ENCODE results near the gene TSPEAR. TPM values are rescaled to one million over a fixed set of nuclear protein-coding genes. Genes with fewer than 3 reads are reported as not detected.
A peak's percentile ranks its signal among the peaks of the same experiment; 100 is the strongest.

TSPEAR gene
- total RNA-seq, 1 experiment from 2014 or later = 2.1 TPM

DNA sequence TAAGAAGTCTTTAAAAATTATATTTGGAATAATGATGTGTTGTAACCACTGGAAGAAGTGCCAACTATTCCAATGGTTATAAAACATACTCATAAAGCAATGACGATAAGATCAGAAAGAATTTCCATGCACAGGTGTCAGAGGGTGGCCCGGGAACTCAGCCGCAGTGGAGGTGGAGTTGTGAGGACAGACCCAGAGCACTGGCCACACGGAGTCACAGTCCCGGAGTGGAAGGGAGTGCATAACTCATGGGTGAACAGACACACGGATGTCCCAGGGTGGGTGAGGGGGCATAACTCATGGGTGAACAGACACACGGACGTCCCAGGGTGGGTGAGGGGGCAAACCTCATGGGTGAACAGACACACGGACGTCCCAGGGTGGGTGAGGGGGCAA is 135.3 kb downstream of the TSPEAR start (continued):
- TF ChIP-seq, protein P1, sequence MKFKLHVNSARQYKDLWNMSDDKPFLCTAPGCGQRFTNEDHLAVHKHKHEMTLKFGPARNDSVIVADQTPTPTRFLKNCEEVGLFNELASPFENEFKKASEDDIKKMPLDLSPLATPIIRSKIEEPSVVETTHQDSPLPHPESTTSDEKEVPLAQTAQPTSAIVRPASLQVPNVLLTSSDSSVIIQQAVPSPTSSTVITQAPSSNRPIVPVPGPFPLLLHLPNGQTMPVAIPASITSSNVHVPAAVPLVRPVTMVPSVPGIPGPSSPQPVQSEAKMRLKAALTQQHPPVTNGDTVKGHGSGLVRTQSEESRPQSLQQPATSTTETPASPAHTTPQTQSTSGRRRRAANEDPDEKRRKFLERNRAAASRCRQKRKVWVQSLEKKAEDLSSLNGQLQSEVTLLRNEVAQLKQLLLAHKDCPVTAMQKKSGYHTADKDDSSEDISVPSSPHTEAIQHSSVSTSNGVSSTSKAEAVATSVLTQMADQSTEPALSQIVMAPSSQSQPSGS (CRISPR knock-in tag; IDR thresholded peaks at IDR 0.05; ENCODE audit: borderline replicate concordance, low read depth) = no peak
- TF ChIP-seq AR (CRISPR knock-in tag; IDR thresholded peaks at IDR 0.05) (no peak), GABPB1 (CRISPR knock-in tag; IDR thresholded peaks at IDR 0.05) (no peak), EMX1 (CRISPR knock-in tag; IDR thresholded peaks at IDR 0.05) (no peak), TCF7 (CRISPR knock-in tag; IDR thresholded peaks at IDR 0.05; ENCODE audit: low read depth) (no peak), MLX (CRISPR knock-in tag; IDR thresholded peaks at IDR 0.05) (no peak), TEAD4 (CRISPR knock-in tag; IDR thresholded peaks at IDR 0.05) (no peak)
- TF ChIP-seq, protein P2, sequence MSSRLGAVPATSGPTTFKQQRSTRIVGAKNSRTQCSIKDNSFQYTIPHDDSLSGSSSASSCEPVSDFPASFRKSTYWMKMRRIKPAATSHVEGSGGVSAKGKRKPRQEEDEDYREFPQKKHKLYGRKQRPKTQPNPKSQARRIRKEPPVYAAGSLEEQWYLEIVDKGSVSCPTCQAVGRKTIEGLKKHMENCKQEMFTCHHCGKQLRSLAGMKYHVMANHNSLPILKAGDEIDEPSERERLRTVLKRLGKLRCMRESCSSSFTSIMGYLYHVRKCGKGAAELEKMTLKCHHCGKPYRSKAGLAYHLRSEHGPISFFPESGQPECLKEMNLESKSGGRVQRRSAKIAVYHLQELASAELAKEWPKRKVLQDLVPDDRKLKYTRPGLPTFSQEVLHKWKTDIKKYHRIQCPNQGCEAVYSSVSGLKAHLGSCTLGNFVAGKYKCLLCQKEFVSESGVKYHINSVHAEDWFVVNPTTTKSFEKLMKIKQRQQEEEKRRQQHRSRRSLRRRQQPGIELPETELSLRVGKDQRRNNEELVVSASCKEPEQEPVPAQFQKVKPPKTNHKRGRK (CRISPR knock-in tag; IDR thresholded peaks at IDR 0.05; ENCODE audit: borderline replicate concordance) = no peak

DNA sequence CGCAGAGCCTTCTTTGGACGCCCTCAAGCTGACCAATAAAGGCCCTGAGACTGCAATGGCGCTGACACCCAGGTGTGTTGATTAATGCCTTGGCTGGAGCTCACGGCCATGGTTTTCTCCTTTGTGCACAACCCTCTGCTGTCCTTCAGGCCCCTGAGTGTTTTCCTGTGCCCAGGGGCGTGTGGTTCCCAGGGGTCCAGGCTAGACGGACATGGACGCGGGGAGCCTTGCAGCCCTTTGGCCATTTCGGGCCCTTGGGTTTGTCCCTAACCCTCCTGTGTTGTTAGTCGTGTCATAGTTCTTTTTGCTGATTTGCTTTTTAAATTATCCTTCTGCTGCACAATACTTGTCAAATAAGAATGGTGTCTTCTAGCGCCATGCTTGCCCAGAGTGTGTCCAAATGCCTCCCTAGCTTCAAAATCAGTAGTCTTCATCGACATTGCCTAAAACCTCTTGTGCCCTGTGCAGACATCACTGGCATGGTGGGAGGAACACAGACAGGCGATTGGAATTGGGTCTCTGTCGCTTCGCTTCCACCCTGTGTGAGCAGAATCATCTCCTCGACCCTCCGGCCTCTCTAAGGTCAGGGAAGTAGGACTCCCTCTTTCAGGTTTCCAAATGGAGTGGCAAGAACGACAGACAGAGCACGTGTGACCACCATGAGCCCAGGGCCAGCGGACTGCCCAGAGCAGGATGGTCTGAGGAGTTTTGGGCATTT is 135.9 kb downstream of the TSPEAR start:
- Mint-ChIP-seq H3K27ac (0 out of 2 replicates have a peak overlapping the region, but pooled peaks have one; percentile 11), H3K4me3 (no peak overlapping the region), H3K36me3 (peaks cover 29% of the 10 kb centered on the region), H3K27me3 (ENCODE audit: low read depth) (peaks cover 6% of the 10 kb centered on the region), H3K9me3 (peaks cover 37% of the 10 kb centered on the region), H3K4me1 (peaks cover 16% of the 10 kb centered on the region)
- no peak for DNase-seq (ENCODE audit: low spot score)
- CTCF ChIA-PET = interaction anchor here (0.7 to 2.1 kb wide), 5 partner anchors 65 to 218 kb away, joined by 3 to 8 read pairs (median 5); no protein-coding TSS in a partner anchor
- POLR2A ChIA-PET = no interaction called here
- no peak for ATAC-seq
- TF ChIP-seq ZNF121 (CRISPR knock-in tag; IDR thresholded peaks at IDR 0.05) = no peak
- TF ChIP-seq, protein P3, sequence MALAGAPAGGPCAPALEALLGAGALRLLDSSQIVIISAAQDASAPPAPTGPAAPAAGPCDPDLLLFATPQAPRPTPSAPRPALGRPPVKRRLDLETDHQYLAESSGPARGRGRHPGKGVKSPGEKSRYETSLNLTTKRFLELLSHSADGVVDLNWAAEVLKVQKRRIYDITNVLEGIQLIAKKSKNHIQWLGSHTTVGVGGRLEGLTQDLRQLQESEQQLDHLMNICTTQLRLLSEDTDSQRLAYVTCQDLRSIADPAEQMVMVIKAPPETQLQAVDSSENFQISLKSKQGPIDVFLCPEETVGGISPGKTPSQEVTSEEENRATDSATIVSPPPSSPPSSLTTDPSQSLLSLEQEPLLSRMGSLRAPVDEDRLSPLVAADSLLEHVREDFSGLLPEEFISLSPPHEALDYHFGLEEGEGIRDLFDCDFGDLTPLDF (CRISPR knock-in tag; IDR thresholded peaks at IDR 0.05) = no peak
- no peak for TF ChIP-seq E2F5 (CRISPR knock-in tag; IDR thresholded peaks at IDR 0.05)
- no peak for TF ChIP-seq ZNF219 (CRISPR knock-in tag; IDR thresholded peaks at IDR 0.05; ENCODE audit: borderline replicate concordance)
- TF ChIP-seq, protein P4, sequence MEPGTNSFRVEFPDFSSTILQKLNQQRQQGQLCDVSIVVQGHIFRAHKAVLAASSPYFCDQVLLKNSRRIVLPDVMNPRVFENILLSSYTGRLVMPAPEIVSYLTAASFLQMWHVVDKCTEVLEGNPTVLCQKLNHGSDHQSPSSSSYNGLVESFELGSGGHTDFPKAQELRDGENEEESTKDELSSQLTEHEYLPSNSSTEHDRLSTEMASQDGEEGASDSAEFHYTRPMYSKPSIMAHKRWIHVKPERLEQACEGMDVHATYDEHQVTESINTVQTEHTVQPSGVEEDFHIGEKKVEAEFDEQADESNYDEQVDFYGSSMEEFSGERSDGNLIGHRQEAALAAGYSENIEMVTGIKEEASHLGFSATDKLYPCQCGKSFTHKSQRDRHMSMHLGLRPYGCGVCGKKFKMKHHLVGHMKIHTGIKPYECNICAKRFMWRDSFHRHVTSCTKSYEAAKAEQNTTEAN (CRISPR knock-in tag; IDR thresholded peaks at IDR 0.05) = no peak
- TF ChIP-seq MYBL2 (CRISPR knock-in tag; IDR thresholded peaks at IDR 0.05) = no peak
- no peak for TF ChIP-seq ZNF532 (CRISPR knock-in tag; IDR thresholded peaks at IDR 0.05; ENCODE audit: borderline replicate concordance)
- TF ChIP-seq HMGA2 (CRISPR knock-in tag; IDR thresholded peaks at IDR 0.05) = no peak
- no peak for TF ChIP-seq TP53 (CRISPR knock-in tag; IDR thresholded peaks at IDR 0.05)
- TF ChIP-seq ELF4 (CRISPR knock-in tag; IDR thresholded peaks at IDR 0.05; ENCODE audit: low read depth) = no peak
- TF ChIP-seq, protein P1 (CRISPR knock-in tag; IDR thresholded peaks at IDR 0.05; ENCODE audit: borderline replicate concordance, low read depth) = no peak
- no peak for TF ChIP-seq ESRRA (CRISPR knock-in tag; IDR thresholded peaks at IDR 0.05; ENCODE audit: borderline replicate concordance)
